ENCODE results near the gene PARVB. TPM values are rescaled to one million over a fixed set of nuclear protein-coding genes. Genes with fewer than 3 reads are reported as not detected.

Gene PARVB
- total RNA-seq, 1 donor from 2014 or later, result 12.7 TPM

- Histone ChIP-seq H3K27me3 (no peaks in the 10 kb centered on the region), H3K4me3 (no peak overlapping the region), H3K27ac (no peak overlapping the region), H3F3A (ENCODE audit: low read depth) (no peaks in the 10 kb centered on the region), H3K36me3 (no peaks in the 10 kb centered on the region), H2AFZ (replicated peaks) (no peak overlapping the region), H3K4me1 (no peaks in the 10 kb centered on the region), H3K9ac (no peak overlapping the region), H3K9me3 (ENCODE audit: low read depth) (no peaks in the 10 kb centered on the region), H3K79me2 (ENCODE audit: low read depth) (no peaks in the 10 kb centered on the region), H3K4me2 (no peak overlapping the region), H4K20me1 (ENCODE audit: low read depth) (no peaks in the 10 kb centered on the region)
- H3K4me3 Mint-ChIP-seq, result no peak overlapping the region
- H3K27ac Mint-ChIP-seq, result no peak overlapping the region
- peaks cover 29% of the 10 kb centered on the region for H3K36me3 Mint-ChIP-seq
- peaks cover 10% of the 10 kb centered on the region for H3K4me1 Mint-ChIP-seq
- TF ChIP-seq EZH2phosphoT487 (IDR thresholded peaks at IDR 0.05) (no peak), EZH2 (IDR thresholded peaks at IDR 0.05) (no peak), CTCF (IDR thresholded peaks at IDR 0.05) (no peak)
- H3K27me3 Mint-ChIP-seq (ENCODE audit: insufficient read depth, low read depth), result peaks cover 6% of the 10 kb centered on the region
- no peak for DNase-seq (ENCODE audit: low spot score)
- peaks cover 8% of the 10 kb centered on the region for H3K9me3 Mint-ChIP-seq
Measured at GRCh38 chr22:44002997-44003396, 21.1 kb upstream of the PARVB start.

- H4K20me1 ChIP-seq (ENCODE audit: low read depth), result no peaks in the 10 kb centered on the region
- no peaks in the 10 kb centered on the region for H3K27me3 ChIP-seq
- H3K27ac ChIP-seq, result no peak overlapping the region
- no peaks in the 10 kb centered on the region for H3K4me1 ChIP-seq
- no peaks in the 10 kb centered on the region for H3K79me2 ChIP-seq (ENCODE audit: low read depth)
- Mint-ChIP-seq H3K9me3 (peaks cover 8% of the 10 kb centered on the region), H3K27ac (peak overlapping the region; percentile 21), H3K4me3 (no peak overlapping the region), H3K36me3 (peaks cover 25% of the 10 kb centered on the region), H3K27me3 (ENCODE audit: insufficient read depth, low read depth) (peaks cover 6% of the 10 kb centered on the region), H3K4me1 (peaks cover 10% of the 10 kb centered on the region)
- no peaks in the 10 kb centered on the region for H3F3A ChIP-seq (ENCODE audit: low read depth)
- no peaks in the 10 kb centered on the region for H3K36me3 ChIP-seq
- no peak overlapping the region for H3K9ac ChIP-seq
- H2AFZ ChIP-seq (replicated peaks), result no peak overlapping the region
- DNase-seq (ENCODE audit: low spot score), result peak; percentile 63
- H3K4me2 ChIP-seq, result no peak overlapping the region
- TF ChIP-seq CTCF (IDR thresholded peaks at IDR 0.05), result peak; percentile 52
- TF ChIP-seq EZH2phosphoT487 (IDR thresholded peaks at IDR 0.05), result no peak
- no peak overlapping the region for H3K4me3 ChIP-seq
- no peaks in the 10 kb centered on the region for H3K9me3 ChIP-seq (ENCODE audit: low read depth)
Measured at GRCh38 chr22:44003405-44004103, 20.5 kb upstream of the PARVB start.

- Mint-ChIP-seq H3K27me3 (ENCODE audit: insufficient read depth, low read depth) (peaks cover 6% of the 10 kb centered on the region), H3K4me1 (peaks cover 10% of the 10 kb centered on the region), H3K9me3 (peaks cover 8% of the 10 kb centered on the region), H3K27ac (no peak overlapping the region), H3K36me3 (peaks cover 19% of the 10 kb centered on the region), H3K4me3 (no peak overlapping the region)
- no peaks in the 10 kb centered on the region for H3K79me2 ChIP-seq (ENCODE audit: low read depth)
- no peak overlapping the region for H2AFZ ChIP-seq (replicated peaks)
- TF ChIP-seq EZH2 (IDR thresholded peaks at IDR 0.05) (no peak), EZH2phosphoT487 (IDR thresholded peaks at IDR 0.05) (no peak), CTCF (IDR thresholded peaks at IDR 0.05) (no peak)
- H3K9me3 ChIP-seq (ENCODE audit: low read depth), result no peaks in the 10 kb centered on the region
- H3K27ac ChIP-seq, result no peak overlapping the region
- H4K20me1 ChIP-seq (ENCODE audit: low read depth), result no peaks in the 10 kb centered on the region
- no peak overlapping the region for H3K4me3 ChIP-seq
- no peak overlapping the region for H3K9ac ChIP-seq
- no peaks in the 10 kb centered on the region for H3F3A ChIP-seq (ENCODE audit: low read depth)
- H3K4me2 ChIP-seq, result no peak overlapping the region
- no peak for DNase-seq (ENCODE audit: low spot score)
- no peaks in the 10 kb centered on the region for H3K27me3 ChIP-seq
- H3K36me3 ChIP-seq, result no peaks in the 10 kb centered on the region
- no peaks in the 10 kb centered on the region for H3K4me1 ChIP-seq
Measured at GRCh38 chr22:44004104-44004460, 20.0 kb upstream of the PARVB start.

All from neural progenitor cell (in vitro differentiated cells).